Transverse colon (tissue), 4 donors: ENCODE data around the gene ISOC1.

ENCODE experiments used
- CTCF ChIP-seq, 5 experiments: fragments of 200-600 bp in 3 of 5; fragments of 450-650 bp in 2 of 5; sonication (generic) in 3 of 5; IDR thresholded peaks; 1 replicate in 2 of 5; 2 replicates in 3 of 5; pipeline ENCODE4 v1.5.1; 2016 to 2017; ENCODE audit warnings: antibody characterized with exemption in 5 of 5, inconsistent platforms in 3 of 5, mild to moderate bottlenecking in 2 of 5, moderate library complexity in 1 of 5
- POLR2AphosphoS5 ChIP-seq, 3 donors: sonication (generic); formaldehyde crosslinking; IDR thresholded peaks; one replicate each; pipeline ENCODE4 v1.6.1; 2016; ENCODE audit warnings: antibody characterized with exemption in 3 of 3

DNA sequence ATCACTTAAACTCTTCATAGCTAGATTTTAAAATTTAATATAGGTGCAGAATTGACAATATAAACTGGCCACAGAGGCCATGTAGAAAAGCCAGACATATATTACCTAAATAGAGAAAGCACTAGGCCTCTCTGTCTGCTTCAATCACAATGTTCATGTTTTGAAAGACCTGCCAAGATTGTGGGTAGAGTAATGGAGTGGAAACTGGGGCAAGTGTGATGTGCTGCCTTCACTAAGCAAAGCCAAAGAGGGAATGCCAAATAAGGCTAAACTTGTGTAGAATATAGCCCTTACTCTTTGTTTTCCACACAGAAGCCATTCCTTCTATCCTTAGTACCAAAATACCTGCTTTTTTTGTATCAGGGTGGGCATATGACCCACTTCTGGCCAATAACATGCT lies 15.1 kb upstream of the ISOC1 start:
- TF ChIP-seq CTCF (IDR thresholded peaks at IDR 0.05) (no peak), POLR2AphosphoS5 (IDR thresholded peaks at IDR 0.05) (no peak)
